Amygdala (tissue), 56 donors: ENCODE results near the gene CCDC90B.
"Not testable (repeated sequence)": the region's sequence is repeated elsewhere in the genome, so short reads cannot be mapped to it uniquely, and the experiment has no call there.

Source experiments
- DNase-seq, 56 donors: peaks; one replicate each; lab custom pipeline; 2025; lab: John Stamatoyannopoulos, UW

The CCDC90B gene

GRCh38 chr11:83292709-83293456, 6.7 kb upstream of the CCDC90B start:
- peak in 32 of 56 donors; percentile 2 to 78 (median 32) for DNase-seq

- DNase-seq = no peak
These were observed 1.5 kb upstream of the CCDC90B start for GRCh38 chr11:83287631-83288030.

- DNase-seq = no peak
These were observed 906 bp downstream of the CCDC90B start for GRCh38 chr11:83285151-83285770.

- DNase-seq = no peak
These were observed 1.5 kb downstream of the CCDC90B start for GRCh38 chr11:83284501-83285150.

- DNase-seq = no peak
These were observed 4.0 kb downstream of the CCDC90B start for GRCh38 chr11:83282084-83282716.

GRCh38 chr11:83280256-83280655, 5.9 kb downstream of the CCDC90B start:
- no peak for DNase-seq

- no peak for DNase-seq
These were observed 7.8 kb downstream of the CCDC90B start for GRCh38 chr11:83278351-83278750.

GRCh38 chr11:83275888-83276641, 10.1 kb downstream of the CCDC90B start:
- no peak for DNase-seq

GRCh38 chr11:83272627-83273026, 13.5 kb downstream of the CCDC90B start:
- no peak for DNase-seq

GRCh38 chr11:83271734-83272133, 14.4 kb downstream of the CCDC90B start:
- not testable (repeated sequence) for DNase-seq

GRCh38 chr11:83269080-83269479, 17.1 kb downstream of the CCDC90B start:
- not testable (repeated sequence) for DNase-seq

GRCh38 chr11:83265331-83265730, 20.8 kb downstream of the CCDC90B start:
- no peak for DNase-seq

- no peak for DNase-seq
These were observed 26.6 kb downstream of the CCDC90B start for GRCh38 chr11:83259559-83259958.

- no peak for DNase-seq
These were observed 28.4 kb downstream of the CCDC90B start for GRCh38 chr11:83257761-83258168.

GRCh38 chr11:83256602-83257340, 29.4 kb downstream of the CCDC90B start:
- DNase-seq = no peak

- no peak for DNase-seq
These were observed 30.8 kb downstream of the CCDC90B start for GRCh38 chr11:83255366-83255765.

GRCh38 chr11:83252941-83253340, 33.2 kb downstream of the CCDC90B start:
- DNase-seq = no peak

- no peak for DNase-seq
These were observed 33.9 kb downstream of the CCDC90B start for GRCh38 chr11:83252266-83252665.

- peak in 2 of 56 donors; percentile 8 to 11 for DNase-seq
These were observed 36.1 kb downstream of the CCDC90B start for GRCh38 chr11:83249972-83250593.
